ENCODE results near the gene LIPC.

- no peak for TF ChIP-seq CTCF (IDR thresholded peaks at IDR 0.05)
- TF ChIP-seq POLR2A (IDR thresholded peaks at IDR 0.05): no peak
- no peak for TF ChIP-seq POLR2AphosphoS5 (IDR thresholded peaks at IDR 0.05)
- no peak for TF ChIP-seq EP300 (IDR thresholded peaks at IDR 0.05; ENCODE audit: low read depth)
Observed at GRCh38 chr15:58593870-58594269, 162.1 kb downstream of the LIPC start.
